Islet precursor cell (in vitro differentiated cells): ENCODE measurements around the gene OR8A1.
A peak's percentile ranks its signal among the peaks of the same experiment; 100 is the strongest.

Experiments
- DNase-seq: peaks from one replicate; pipeline ENCODE4 v3.0.0-alpha.2; 2018

OR8A1 gene

GRCh38 chr11:124569697-124570096 is at the start of gene OR8A1:
TSS of gene OR8A1 (plus strand) at chr11:124569997. CDS start at chr11:124570120, 123 bp downstream.
- no peak for DNase-seq

DNA sequence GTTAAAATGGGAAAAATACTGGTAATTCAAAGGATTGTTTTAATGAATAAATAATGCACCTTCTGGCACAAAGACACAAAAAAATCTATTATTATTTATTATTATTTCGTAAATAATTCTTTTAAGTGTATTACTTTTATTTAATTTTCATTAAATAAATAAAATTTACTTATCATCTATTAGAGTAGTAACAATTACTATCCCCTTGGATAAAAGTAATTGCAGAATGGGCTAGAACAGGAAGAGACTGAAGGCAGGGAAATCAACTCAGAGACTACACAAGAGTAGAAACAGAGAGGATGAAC is 49.3 kb upstream of the OR8A1 start:
- DNase-seq: no peak

GRCh38 chr11:124533626-124534025 is 36.2 kb upstream of the OR8A1 start:
- no peak for DNase-seq

GRCh38 chr11:124534051-124534450 is 35.7 kb upstream of the OR8A1 start:
- DNase-seq: no peak

- DNase-seq: no peak
These were observed 34.1 kb upstream of the OR8A1 start for GRCh38 chr11:124535552-124536232.

DNA sequence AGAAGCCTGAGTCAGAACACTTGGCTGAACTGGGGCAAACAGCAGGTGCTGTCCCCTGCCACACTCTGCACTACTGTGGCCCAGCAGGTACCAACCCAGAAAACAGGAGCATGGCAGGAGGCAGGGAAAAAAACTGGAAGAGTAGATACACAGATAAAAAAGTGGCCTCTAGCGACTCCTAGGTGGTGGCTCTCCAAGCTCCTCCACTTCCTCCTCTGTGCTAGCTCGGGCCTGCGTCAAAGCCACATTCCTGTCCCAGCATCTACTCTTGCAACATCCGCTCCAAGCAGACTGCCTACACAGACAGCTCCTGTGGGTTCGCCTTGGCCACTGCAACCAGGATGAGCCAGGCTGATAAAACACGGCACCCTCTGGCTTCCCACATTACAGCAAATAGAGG is 33.3 kb upstream of the OR8A1 start:
- peak; percentile 96 for DNase-seq

DNA sequence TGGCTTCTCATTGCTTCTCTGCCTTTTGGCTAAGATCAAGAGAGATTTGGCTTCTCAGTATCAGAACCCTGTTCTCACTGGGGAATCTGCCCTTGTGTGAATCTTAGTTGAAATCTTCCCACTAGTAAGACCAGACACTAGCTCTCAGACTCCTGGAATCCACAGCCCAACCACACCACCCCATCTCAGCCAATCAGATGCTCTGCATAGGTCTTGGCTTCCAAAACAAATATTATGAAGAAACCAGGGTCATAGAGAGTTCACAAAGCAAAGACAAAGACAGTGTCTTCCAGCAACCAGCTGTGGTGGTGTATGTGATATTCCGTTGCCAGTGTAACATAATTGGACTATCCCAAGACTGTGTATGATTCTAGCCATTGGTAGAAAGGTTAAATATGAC is 31.8 kb upstream of the OR8A1 start:
- DNase-seq: no peak

- DNase-seq: no peak
These were observed 28.6 kb upstream of the OR8A1 start for GRCh38 chr11:124541204-124541603.

DNA sequence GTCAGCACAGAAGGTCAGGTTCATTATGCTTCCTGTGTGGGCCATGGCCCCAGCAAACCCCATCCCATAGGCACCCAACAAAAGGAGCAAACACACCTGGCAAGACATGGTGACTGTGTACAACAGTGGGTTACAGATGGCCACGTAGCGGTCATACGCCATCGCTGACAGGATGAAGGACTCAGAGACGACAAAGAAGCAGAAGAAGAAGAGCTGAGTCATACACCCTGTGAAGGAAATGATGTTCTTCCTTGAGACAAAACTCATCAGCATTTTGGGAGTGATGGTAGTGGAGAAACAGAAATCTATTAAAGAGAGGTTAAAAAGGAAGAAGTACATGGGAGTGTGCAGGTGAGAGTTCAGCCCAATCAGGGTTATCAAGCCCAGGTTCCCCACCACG is 26.7 kb upstream of the OR8A1 start:
- DNase-seq: no peak

DNA sequence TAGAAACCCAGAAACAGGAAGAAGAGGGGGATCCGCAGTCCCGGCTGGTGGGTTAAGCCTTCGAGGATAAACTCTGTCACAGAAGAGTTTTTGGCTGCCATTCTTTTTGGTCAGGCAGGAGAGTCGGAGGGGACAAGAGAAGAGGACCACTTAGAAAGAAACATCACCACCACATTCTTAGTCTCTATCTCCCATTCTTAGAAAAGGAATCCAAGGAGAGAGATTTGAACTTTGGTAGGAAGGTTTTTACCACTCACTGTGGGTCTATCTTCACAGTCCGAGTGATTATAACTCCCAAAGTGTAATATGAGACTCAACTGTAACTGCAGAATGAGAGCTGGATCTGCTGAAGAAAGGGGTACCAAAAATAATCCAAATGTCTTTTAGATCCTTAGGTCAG is 26.2 kb upstream of the OR8A1 start, which contains the start of gene OR8B12:
OR8B12 (minus strand) TSS at position 101 of the 400 bp plus-strand sequence; CDS start at position 101, 0 bp downstream.
- DNase-seq: no peak

DNA sequence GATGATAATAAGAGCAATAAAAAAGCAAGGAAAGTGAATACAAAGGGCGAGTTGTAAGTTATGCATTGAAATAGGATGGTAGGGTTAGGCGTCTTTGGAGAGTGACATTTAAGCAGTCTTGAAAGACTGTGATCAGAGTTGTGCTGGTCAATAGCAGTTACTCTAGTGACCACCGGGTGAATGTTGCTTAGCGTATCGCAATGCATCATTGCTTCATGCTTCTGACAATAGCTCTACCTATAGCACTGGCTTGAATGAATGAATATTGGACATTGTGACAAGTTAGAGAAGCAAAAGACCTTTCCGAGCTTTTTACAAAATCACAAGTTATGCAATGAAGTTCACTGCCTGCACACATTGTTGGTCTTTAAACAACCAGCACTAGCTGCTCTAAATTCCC is 18.6 kb upstream of the OR8A1 start:
- DNase-seq: no peak

- DNase-seq: no peak
These were observed 17.8 kb upstream of the OR8A1 start for GRCh38 chr11:124551987-124552386.

DNA sequence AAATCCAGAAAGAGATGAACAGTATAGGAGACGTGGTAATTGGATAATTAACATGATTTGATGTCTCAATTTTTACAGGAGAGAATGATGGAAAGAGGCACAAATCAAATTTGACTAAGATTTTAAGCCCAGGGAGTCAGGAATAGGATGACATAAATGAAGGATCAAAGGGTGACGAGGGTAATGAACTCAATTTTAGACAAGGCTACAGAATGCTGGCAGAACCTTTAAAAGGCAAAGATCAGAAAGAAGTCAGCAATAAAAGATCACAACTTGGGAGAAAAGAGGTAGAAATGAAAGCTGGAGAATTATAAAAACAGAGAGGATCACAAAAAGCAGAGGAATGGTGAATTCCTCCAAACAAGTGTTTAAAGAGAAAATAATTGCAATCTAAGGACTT is 13.0 kb upstream of the OR8A1 start:
- no peak for DNase-seq

- no peak for DNase-seq
These were observed 363 bp downstream of the OR8A1 start for GRCh38 chr11:124570160-124570559.

DNA sequence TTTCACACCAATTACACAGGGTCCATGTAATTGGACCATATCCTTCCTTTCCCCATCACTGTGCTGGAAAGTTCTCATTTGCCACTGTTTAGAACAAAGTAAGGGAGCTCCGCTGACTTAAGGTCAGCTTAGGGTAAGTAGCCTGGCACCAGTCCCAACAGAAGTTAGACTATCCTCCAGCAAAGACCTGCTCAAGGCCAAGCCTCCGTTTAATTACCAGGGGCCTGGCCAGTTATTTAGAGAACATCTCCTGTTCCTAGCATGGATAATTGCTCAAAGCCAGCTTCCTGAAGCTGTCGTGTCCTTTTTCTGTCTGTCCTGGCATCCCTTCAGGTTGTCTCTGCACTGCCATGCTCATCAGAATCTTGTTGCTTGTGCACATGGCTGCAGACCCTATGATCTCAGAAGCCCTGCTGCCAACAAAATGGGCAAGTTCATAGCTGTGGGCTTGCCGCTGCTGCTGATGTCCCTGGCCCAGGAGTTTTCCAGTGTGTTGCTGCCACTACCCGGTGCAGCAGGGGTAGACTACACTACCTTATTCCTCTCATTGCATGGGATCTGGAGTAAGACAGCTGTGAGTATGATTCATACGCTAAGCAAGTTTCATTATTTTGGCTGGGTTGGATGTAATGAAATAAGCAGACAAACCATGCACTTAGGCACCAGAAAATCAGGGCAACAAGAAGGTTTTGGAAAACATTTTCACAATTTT is 8.1 kb downstream of the OR8A1 start:
- no peak for DNase-seq

DNA sequence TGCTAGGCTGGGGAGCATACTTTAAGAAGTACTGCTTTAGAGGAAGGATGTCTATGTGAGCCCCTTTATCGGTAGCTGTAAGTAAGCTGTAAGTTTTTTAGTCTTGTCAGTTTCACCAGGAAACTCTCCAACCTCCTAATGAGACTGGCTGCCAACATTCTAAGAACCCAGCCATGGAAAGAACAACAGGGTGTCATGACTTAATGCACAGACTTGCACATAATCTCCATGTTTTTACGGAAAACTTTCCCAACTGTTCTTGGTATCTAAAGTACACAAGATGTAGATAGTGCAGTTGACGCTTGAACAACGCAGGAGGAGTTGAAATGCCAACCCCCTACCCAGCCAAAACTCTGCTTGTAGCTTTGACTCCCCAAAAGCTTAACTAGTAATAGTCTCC is 9.0 kb downstream of the OR8A1 start:
- no peak for DNase-seq

GRCh38 chr11:124581817-124582216 is 12.0 kb downstream of the OR8A1 start:
- DNase-seq: no peak

DNA sequence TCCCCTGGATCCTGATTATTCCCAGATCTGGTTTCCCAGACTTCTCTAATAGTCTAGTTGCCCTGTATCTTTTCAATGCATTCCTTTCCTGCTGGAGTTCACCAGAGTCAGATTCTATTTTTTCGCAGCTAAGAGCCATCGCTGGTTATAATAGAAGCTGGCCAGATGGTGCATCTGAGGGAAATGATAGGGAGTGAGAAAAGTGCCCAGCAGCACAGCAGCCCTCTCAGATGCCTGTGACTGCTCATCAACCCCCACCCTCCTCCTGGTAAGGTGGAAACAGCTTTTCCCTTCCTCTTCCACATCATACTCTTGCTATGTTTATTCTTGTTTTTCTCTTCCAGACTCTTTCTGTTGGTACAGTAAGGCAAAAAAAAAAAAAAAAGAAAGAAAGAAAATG is 12.8 kb downstream of the OR8A1 start:
- DNase-seq: no peak

DNA sequence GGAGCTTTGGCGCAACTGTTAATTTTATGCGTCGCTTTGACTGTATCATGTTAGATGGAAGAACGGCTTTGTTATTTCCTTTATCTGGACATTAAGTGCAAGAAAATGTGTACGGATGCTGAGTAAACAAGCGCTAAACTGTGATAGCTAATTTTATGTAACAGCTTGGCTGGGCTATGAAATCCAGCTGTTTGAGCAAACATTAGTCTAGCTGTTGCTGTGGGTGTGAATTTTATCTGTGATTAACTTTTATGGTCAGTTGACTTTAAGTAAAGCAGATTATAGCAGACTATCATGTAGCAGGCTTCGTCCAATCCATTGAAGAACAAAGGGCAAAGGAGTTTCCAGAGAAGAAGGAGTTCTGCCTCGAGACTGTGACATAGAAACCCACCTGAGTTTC is 14.0 kb downstream of the OR8A1 start:
- no peak for DNase-seq

DNA sequence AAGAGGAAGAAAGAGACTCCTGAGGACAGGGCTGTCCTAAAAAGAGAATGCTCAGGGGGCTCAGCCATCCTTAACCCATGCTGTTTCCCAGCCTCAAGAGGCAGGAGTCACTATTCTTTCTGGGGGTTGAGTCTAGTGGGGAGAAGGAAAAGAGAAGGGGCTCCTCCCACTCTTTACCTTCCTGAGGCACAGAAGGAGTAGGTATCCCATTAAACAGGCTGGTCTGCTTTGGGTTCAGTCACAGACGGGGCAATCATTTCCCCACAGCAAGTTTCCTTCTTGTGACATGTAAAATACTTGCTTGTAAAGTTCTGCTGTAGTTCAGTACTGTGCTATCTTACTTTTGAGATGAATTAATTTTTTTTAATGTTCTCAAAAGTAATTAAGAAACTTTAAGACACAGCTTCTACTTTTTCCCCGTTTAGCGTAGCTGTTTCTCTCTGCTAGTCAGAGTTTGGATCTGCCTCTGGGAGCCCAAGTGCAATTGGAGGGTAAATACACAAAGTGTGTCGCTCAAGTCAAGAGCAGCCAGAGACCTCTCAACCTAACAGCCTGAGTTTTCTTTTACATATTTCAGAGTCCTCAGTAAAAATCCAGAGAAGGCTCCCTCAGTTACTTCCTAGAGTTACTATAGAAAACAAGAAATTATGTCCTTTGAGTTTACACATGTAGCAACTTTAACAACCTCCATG is 15.0 kb downstream of the OR8A1 start:
- no peak for DNase-seq

GRCh38 chr11:124586238-124586860 is 16.6 kb downstream of the OR8A1 start:
- peak; percentile 63 for DNase-seq

DNA sequence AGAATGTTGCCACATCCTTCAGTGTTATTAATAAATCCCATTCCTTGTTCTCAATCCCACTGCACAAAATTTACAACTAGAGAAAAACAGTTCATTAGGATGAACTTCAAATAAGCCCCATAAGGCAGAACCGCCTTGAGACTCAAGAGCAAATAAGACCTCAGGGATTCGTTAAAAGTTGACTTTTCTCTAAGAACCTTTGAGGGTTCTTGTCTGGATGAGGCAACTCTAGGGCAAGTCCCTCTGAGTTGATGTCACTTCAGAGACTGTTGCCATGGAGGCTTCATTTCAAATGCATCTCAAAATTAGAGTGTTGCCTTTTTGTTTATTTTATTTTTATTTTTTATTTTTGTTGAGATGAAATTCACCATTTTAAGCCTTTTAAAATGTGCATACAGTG is 21.6 kb downstream of the OR8A1 start:
- DNase-seq: no peak

DNA sequence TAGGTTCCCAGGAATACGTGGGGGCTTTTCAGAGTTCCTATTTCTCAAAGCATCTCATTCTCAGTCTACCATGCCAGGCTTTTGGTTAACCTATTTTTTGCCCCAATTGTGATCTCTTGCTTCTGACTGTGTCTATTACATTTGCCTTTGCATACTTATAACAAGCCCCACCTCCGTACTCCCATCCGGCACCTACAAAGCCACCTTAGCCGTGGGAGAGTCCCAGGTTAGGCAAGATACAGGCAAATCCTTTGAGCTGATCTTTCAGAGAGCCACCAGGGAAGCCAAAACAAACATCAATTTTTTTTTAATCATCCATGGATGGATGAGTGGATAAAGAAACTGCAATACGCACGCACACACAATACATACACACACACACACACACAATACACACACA is 22.8 kb downstream of the OR8A1 start:
- no peak for DNase-seq

- no peak for DNase-seq
These were observed 25.5 kb downstream of the OR8A1 start for GRCh38 chr11:124595302-124595701.
